SK-N-SH (cell line): Measurements from ENCODE around the gene STX7. TPM values are rescaled to one million over a fixed set of nuclear protein-coding genes. Genes with fewer than 3 reads are reported as not detected.

Experiments used
- CTCF ChIA-PET: fragments of 300-600, 350-600 bp; formaldehyde crosslinking; extraction: SDS; loops from one replicate; lab custom pipeline; 2021; lab: Yijun Ruan, JAX
- POLR2A ChIA-PET: fragments of 350-600 bp; sonication (Branson Sonifier 250); formaldehyde crosslinking; extraction: SDS; loops from one replicate; lab custom pipeline; 2020; ENCODE audit warnings: antibody characterized with exemption, inconsistent platforms; lab: Yijun Ruan, JAX
- DNase-seq: peaks from one replicate; pipeline ENCODE4 v3.0.0; 2012
- H2AFZ ChIP-seq: fragments of 200-600 bp; sonication (generic); 2 replicates; pipeline ENCODE4 v1.8.1; 2016; ENCODE audit warnings: antibody characterized with exemption, mild to moderate bottlenecking, low read depth
- H3F3A ChIP-seq: fragments of 200-600 bp; sonication (generic); replicated peaks from 2 replicates; pipeline ENCODE3; 2016; ENCODE audit warnings: antibody characterized with exemption, mild to moderate bottlenecking; ENCODE audit not compliant: insufficient read depth
- H3K27ac ChIP-seq, 2 experiments: fragments of 200-500 bp in 1 of 2; fragments of 200-600 bp in 1 of 2; sonication (Bioruptor generic) in 1 of 2; sonication (generic), shearing (Covaris generic) in 1 of 2; 2 replicates each; pipeline versions ENCODE4 v1.5.1 to v1.6.1; 2014 to 2016; ENCODE audit warnings: low read depth in 2 of 2, inconsistent platforms in 1 of 2, low read length in 1 of 2, mild to moderate bottlenecking in 1 of 2, mixed read lengths in 1 of 2
- H3K27me3 ChIP-seq: fragments of 200-600 bp; sonication (generic), shearing (Covaris generic); 2 replicates; pipeline ENCODE4 v1.6.1; 2016; ENCODE audit warnings: mixed run types; ENCODE audit not compliant: insufficient read depth
- H3K36me3 ChIP-seq, 2 experiments: fragments of 200-500 bp in 1 of 2; fragments of 200-600 bp in 1 of 2; sonication (Bioruptor generic) in 1 of 2; sonication (generic) in 1 of 2; replicated peaks in 1 of 2; 2 replicates each; pipeline versions ENCODE3 to v1.5.1; 2014 to 2016; ENCODE audit warnings: low read length in 1 of 2, mild to moderate bottlenecking in 1 of 2; ENCODE audit not compliant: insufficient read depth in 2 of 2, control insufficient read depth in 1 of 2
- H3K4me1 ChIP-seq, 2 experiments: fragments of 200-500 bp in 1 of 2; fragments of 200-600 bp in 1 of 2; sonication (Bioruptor generic) in 1 of 2; sonication (generic), shearing (Covaris generic) in 1 of 2; 2 replicates each; pipeline versions ENCODE4 v1.5.1 to v1.6.1; 2014 to 2016; ENCODE audit warnings: low read depth in 1 of 2, low read length in 1 of 2, mixed run types in 1 of 2; ENCODE audit not compliant: insufficient read depth in 2 of 2, control insufficient read depth in 1 of 2
- H3K4me2 ChIP-seq: fragments of 200-600 bp; sonication (generic), shearing (Covaris generic); 2 replicates; pipeline ENCODE4 v1.6.1; 2017; ENCODE audit warnings: mixed run types
- H3K4me3 ChIP-seq, 2 experiments: fragments of 200-500 bp in 1 of 2; fragments of 200-600 bp in 1 of 2; sonication (Bioruptor generic) in 1 of 2; sonication (generic), shearing (Covaris generic) in 1 of 2; 2 replicates each; pipeline versions ENCODE4 v1.5.1 to v1.8.1; 2014 to 2016; ENCODE audit warnings: low read depth in 2 of 2, inconsistent platforms in 1 of 2, low read length in 1 of 2, mild to moderate bottlenecking in 1 of 2, mixed read lengths in 1 of 2, moderate library complexity in 1 of 2
- H3K79me2 ChIP-seq: fragments of 200-600 bp; sonication (generic); 2 replicates; pipeline ENCODE4 v1.8.1; 2017; ENCODE audit warnings: mild to moderate bottlenecking; ENCODE audit not compliant: insufficient read depth
- H3K9ac ChIP-seq: fragments of 200-600 bp; sonication (generic); 2 replicates; pipeline ENCODE4 v1.6.1; 2017; ENCODE audit warnings: mixed run types
- H3K9me2 ChIP-seq: fragments of 200-600 bp; sonication (generic); 2 replicates; pipeline ENCODE4 v1.6.1; 2017; ENCODE audit warnings: mixed run types
- H3K9me3 ChIP-seq: fragments of 200-600 bp; sonication (generic); 2 replicates; pipeline ENCODE4 v1.6.1; 2017; ENCODE audit warnings: mixed run types, mild to moderate bottlenecking, moderate library complexity
- H4K20me1 ChIP-seq: fragments of 200-600 bp; sonication (generic); 2 replicates; pipeline ENCODE4 v1.6.1; 2017; ENCODE audit warnings: mild to moderate bottlenecking, mixed run types; ENCODE audit not compliant: insufficient read depth
- CHD2 ChIP-seq: fragments of 150-350 bp; IDR thresholded peaks from 2 replicates; pipeline ENCODE4 v1.6.1; 2018; ENCODE audit warnings: low read length; ENCODE audit not compliant: partially characterized antibody
- EP300 ChIP-seq, 2 experiments: IDR thresholded peaks; 2 replicates each; pipeline versions ENCODE4 v1.4.0 to v1.6.1; 2012; ENCODE audit warnings: borderline replicate concordance in 1 of 2, low read depth in 1 of 2, low read length in 1 of 2
- FOSL2 ChIP-seq: IDR thresholded peaks from 2 replicates; pipeline ENCODE4 v1.4.0; 2012; ENCODE audit warnings: low read depth, mild to moderate bottlenecking, moderate library complexity, borderline replicate concordance
- GABPA ChIP-seq: IDR thresholded peaks from 2 replicates; pipeline ENCODE4 v1.4.0; 2012; ENCODE audit warnings: low read depth, mild to moderate bottlenecking
- GATA2 ChIP-seq: sonication (generic); formaldehyde crosslinking; IDR thresholded peaks from 2 replicates; pipeline ENCODE4 v1.5.0; 2020; ENCODE audit warnings: mild to moderate bottlenecking, missing genetic modification reagents
- JUND ChIP-seq: IDR thresholded peaks from 2 replicates; pipeline ENCODE4 v1.4.0; 2012
- MAX ChIP-seq: IDR thresholded peaks from 2 replicates; pipeline ENCODE4 v1.4.0; 2012; ENCODE audit warnings: low read depth
- MXI1 ChIP-seq: IDR thresholded peaks from 2 replicates; pipeline ENCODE4 v1.6.1; 2012; ENCODE audit warnings: mild to moderate bottlenecking, low read depth, low read length, improper control_type of control experiment
- NFIC ChIP-seq: IDR thresholded peaks from 2 replicates; pipeline ENCODE4 v1.4.0; 2012; ENCODE audit warnings: borderline replicate concordance
- RAD21 ChIP-seq: IDR thresholded peaks from 2 replicates; pipeline ENCODE4 v1.6.1; 2012; ENCODE audit warnings: mild to moderate bottlenecking, low read length
- RCOR1 ChIP-seq: fragments of 150-350 bp; IDR thresholded peaks from 2 replicates; pipeline ENCODE4 v1.6.1; 2017; ENCODE audit warnings: antibody characterized with exemption, low read length
- REST ChIP-seq: IDR thresholded peaks from 2 replicates; pipeline ENCODE4 v1.6.1; 2012; ENCODE audit warnings: mild to moderate bottlenecking, low read depth, low read length, moderate library complexity
- RXRA ChIP-seq: IDR thresholded peaks from 2 replicates; pipeline ENCODE4 v1.4.0; 2012; ENCODE audit warnings: low read depth, mild to moderate bottlenecking, borderline replicate concordance
- SIN3A ChIP-seq: IDR thresholded peaks from 2 replicates; pipeline ENCODE4 v1.6.1; 2012; ENCODE audit warnings: low read depth, mild to moderate bottlenecking, low read length, moderate library complexity, borderline replicate concordance
- TAF1 ChIP-seq: IDR thresholded peaks from 2 replicates; pipeline ENCODE4 v1.6.1; 2012; ENCODE audit warnings: low read depth, mild to moderate bottlenecking, low read length, moderate library complexity, borderline replicate concordance
- WGBS: methylation state at CpG from one replicate; pipeline ENCODE4 v1.1.6; 2017; ENCODE audit warnings: low lambda C conversion rate; 5-methylcytosine and 5-hydroxymethylcytosine counted together
- polyA plus RNA-seq, 3 experiments: library from polyadenylated mRNA; depleted of rRNA; stranded (reverse); fragments of >200 nt; gene quantifications; 2 replicates each; pipeline ENCODE4 v1.2.3, GENCODE V29; 2012

The STX7 gene
- polyA plus RNA-seq, 1 of the 3 experiments (the other 2 are of a cell fraction) = 12.8 TPM

- H3K27me3 ChIP-seq = peaks cover 29% of the 10 kb centered on the region
- no peak overlapping the region for H2AFZ ChIP-seq
- H3F3A ChIP-seq = no peaks in the 10 kb centered on the region
- H3K9me2 ChIP-seq = no peaks in the 10 kb centered on the region
- no peak overlapping the region for H3K9ac ChIP-seq
- H3K79me2 ChIP-seq = no peaks in the 10 kb centered on the region
- no peaks in the 10 kb centered on the region for H3K9me3 ChIP-seq
- no peak for DNase-seq
- no peaks in the 10 kb centered on the region for H4K20me1 ChIP-seq
- CTCF ChIA-PET = interaction anchor here (1.5 to 2.7 kb wide), 2 partner anchors 15 to 265 kb away, joined by 7 to 22 read pairs; no protein-coding TSS in a partner anchor
- H3K27ac ChIP-seq = no peak overlapping the region
- POLR2A ChIA-PET = no interaction called here
- no peak overlapping the region for H3K4me3 ChIP-seq
- H3K4me1 ChIP-seq = no peaks in the 10 kb centered on the region
- no peak overlapping the region for H3K4me2 ChIP-seq
- TF ChIP-seq REST (no peak), GATA2 (CRISPR knock-in tag) (no peak), NFIC (no peak), GABPA (no peak)
- H3K36me3 ChIP-seq = no peaks in the 10 kb centered on the region
Measured at GRCh38 chr6:132544826-132545225, 31.9 kb upstream of the STX7 start.

GRCh38 chr6:132537977-132538376, 25.1 kb upstream of the STX7 start, which contains the start of gene TAAR9:
Gene TAAR9 (plus strand): TSS chr6:132538277. CDS start chr6:132538290, 13 bp downstream.
- TF ChIP-seq SIN3A (no peak), RCOR1 (no peak), MXI1 (no peak), MAX (no peak), RXRA (no peak), TAF1 (no peak), JUND (no peak), EP300 (IDR thresholded peaks at IDR 0.05; ENCODE audit: borderline replicate concordance in 1 of 2, low read depth in 1 of 2, low read length in 1 of 2) (no peak), RAD21 (no peak), FOSL2 (no peak), GABPA (no peak), CHD2 (no peak)
- TF ChIP-seq, all 33 proteins: peak for 0
- no peaks in the 10 kb centered on the region for H3K79me2 ChIP-seq
- H3K9me2 ChIP-seq = no peaks in the 10 kb centered on the region
- ChIA-PET POLR2A (no interaction called here), CTCF (interaction anchor here (1.6 to 4.0 kb wide), 3 partner anchors 8 to 260 kb away, joined by 4 to 33 read pairs (median 7); partner anchors contain the start of gene SLC18B1)
- H3K9ac ChIP-seq = no peak within 1 kb of the TSS
- no peak within 1 kb of the TSS for H3K4me3 ChIP-seq
- H2AFZ ChIP-seq = no peak within 1 kb of the TSS
- no peaks in the 10 kb centered on the region for H3F3A ChIP-seq
- no peaks in the 10 kb centered on the region for H4K20me1 ChIP-seq
- no peak for DNase-seq
- no peak within 1 kb of the TSS for H3K4me2 ChIP-seq
- 2% methylated on average over 4 of the region's 4 CpGs for WGBS
- no peaks in the 10 kb centered on the region for H3K36me3 ChIP-seq
- peaks cover 21% of the 10 kb centered on the region for H3K27me3 ChIP-seq
- no peaks in the 10 kb centered on the region for H3K4me1 ChIP-seq
- no peak within 1 kb of the TSS for H3K27ac ChIP-seq
- no peaks in the 10 kb centered on the region for H3K9me3 ChIP-seq
